AG04450 (cell line): Measurements from ENCODE around the gene CLEC7A. TPM values are rescaled to one million over a fixed set of nuclear protein-coding genes. Genes with fewer than 3 reads are reported as not detected.

Source experiments
- CTCF ChIA-PET: fragments of 300-600, 350-600 bp; formaldehyde crosslinking; extraction: SDS; loops from one replicate; lab custom pipeline; 2022; ENCODE audit warnings: antibody characterized with exemption, inconsistent platforms; lab: Charles Lee
- POLR2A ChIA-PET: fragments of 350-600 bp; formaldehyde crosslinking; extraction: SDS; loops from one replicate; lab custom pipeline; 2021; ENCODE audit warnings: antibody characterized with exemption, inconsistent platforms; lab: Yijun Ruan, JAX
- DNase-seq: peaks from one replicate; pipeline ENCODE4 v3.0.0-alpha.2; 2011; ENCODE audit warnings: low read depth, low spot score
- H3K27ac ChIP-seq: one replicate; pipeline ENCODE4 v1.5.1; 2012; ENCODE audit warnings: low read depth, low read length, control low read depth
- H3K27me3 ChIP-seq: one replicate; pipeline ENCODE4 v1.6.0; 2012; ENCODE audit warnings: low read length; ENCODE audit not compliant: control insufficient read depth, insufficient read depth
- H3K4me3 ChIP-seq: 2 replicates; pipeline ENCODE4 v1.5.1; 2011; ENCODE audit warnings: mild to moderate bottlenecking, low read depth, low read length, control low read depth
- H3K9me3 ChIP-seq: 2 replicates; pipeline ENCODE4 v1.5.1; 2012; ENCODE audit warnings: low read length; ENCODE audit not compliant: control insufficient read depth, insufficient read depth
- CTCF ChIP-seq: IDR thresholded peaks from 2 replicates; pipeline ENCODE4 v1.5.1; 2011; ENCODE audit warnings: low read depth, low read length, control low read depth, inconsistent platforms
- polyA plus RNA-seq: library from polyadenylated mRNA; depleted of rRNA; stranded (reverse); fragments of >200 nt; gene quantifications from 2 replicates; pipeline ENCODE4 v1.2.3, GENCODE V29; 2011

The CLEC7A gene
- polyA plus RNA-seq, 1 experiment = not detected

GRCh38 chr12:10072131-10072530 is 57.9 kb downstream of the CLEC7A start:
- Histone ChIP-seq H3K27ac (no peak overlapping the region), H3K27me3 (no peaks in the 10 kb centered on the region), H3K4me3 (no peak overlapping the region), H3K9me3 (no peaks in the 10 kb centered on the region)
- ChIA-PET POLR2A (no interaction called here), CTCF (no interaction called here)
- no peak for TF ChIP-seq CTCF
- no peak for DNase-seq

DNA sequence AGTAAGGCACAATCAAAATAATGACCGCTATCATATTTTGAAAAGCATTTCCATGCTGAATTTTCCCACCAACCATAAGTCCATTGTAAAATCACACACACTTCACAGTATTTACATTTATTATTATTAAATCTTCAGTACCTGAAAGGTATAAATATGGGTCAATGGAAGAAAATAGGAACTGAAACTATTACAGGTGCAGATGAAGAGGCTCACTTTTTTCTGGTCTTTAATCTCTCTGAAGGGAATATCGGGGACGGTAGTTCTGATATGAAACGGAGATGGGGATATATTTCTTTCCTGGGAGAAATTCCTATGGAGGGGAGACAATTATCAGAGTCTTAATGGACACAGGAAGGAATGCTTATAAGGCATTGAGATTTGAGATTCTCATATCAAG is 59.6 kb downstream of the CLEC7A start:
- Histone ChIP-seq H3K27me3 (no peaks in the 10 kb centered on the region), H3K4me3 (no peak overlapping the region), H3K9me3 (no peaks in the 10 kb centered on the region), H3K27ac (no peak overlapping the region)
- POLR2A ChIA-PET = no interaction called here
- no peak for DNase-seq
- no peak for TF ChIP-seq CTCF
- CTCF ChIA-PET = no interaction called here

DNA sequence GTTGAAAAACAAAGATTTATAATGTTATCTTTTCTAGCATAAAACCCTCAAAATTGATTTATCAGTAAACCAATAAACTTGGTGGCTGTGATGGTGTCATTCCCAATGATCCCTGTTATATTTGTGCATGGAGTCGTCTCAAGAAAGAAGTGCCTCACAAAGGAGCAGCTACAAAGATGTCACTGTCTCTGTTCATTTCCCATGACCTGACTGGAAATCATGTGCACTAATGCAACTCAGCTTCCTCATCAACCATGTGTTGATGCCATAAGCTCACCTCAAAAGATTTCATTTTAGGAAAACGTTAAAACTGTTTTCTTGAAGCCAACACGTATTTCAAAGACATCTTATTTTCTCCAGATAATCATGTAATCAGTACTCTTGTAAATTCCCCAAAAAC is 60.0 kb downstream of the CLEC7A start:
- no peak overlapping the region for H3K27ac ChIP-seq
- TF ChIP-seq CTCF = no peak
- H3K9me3 ChIP-seq = no peaks in the 10 kb centered on the region
- no peaks in the 10 kb centered on the region for H3K27me3 ChIP-seq
- no peak for DNase-seq
- no peak overlapping the region for H3K4me3 ChIP-seq
- ChIA-PET POLR2A (no interaction called here), CTCF (no interaction called here)

DNA sequence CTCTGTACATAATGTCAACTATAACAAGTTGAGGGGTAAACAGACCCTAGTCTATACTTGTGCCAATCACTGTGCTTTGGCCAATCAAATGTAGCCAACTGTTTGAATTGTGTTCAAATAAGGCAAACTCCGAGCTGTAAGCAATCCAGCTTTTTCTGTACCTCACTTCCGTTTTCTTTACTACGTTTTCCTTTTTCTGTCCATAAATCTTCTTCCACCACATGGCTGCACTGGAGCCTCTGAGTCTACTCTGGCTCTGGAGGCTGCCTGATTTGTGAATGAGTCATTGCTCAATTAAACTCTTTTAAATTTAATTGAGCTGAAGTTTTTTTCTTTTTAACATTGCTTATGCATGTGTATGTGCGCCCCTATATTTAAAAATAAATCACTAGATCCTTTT is 60.9 kb downstream of the CLEC7A start:
- TF ChIP-seq CTCF = no peak
- ChIA-PET POLR2A (no interaction called here), CTCF (interaction anchor here (1.0 to 1.8 kb wide), 3 partner anchors 35 to 84 kb away, joined by 5 to 6 read pairs (median 6); no protein-coding TSS in a partner anchor)
- H3K4me3 ChIP-seq = no peak overlapping the region
- no peak overlapping the region for H3K27ac ChIP-seq
- H3K9me3 ChIP-seq = no peaks in the 10 kb centered on the region
- DNase-seq = no peak
- no peaks in the 10 kb centered on the region for H3K27me3 ChIP-seq

- TF ChIP-seq CTCF = no peak
- POLR2A ChIA-PET = no interaction called here
- no peak for DNase-seq
- no peak overlapping the region for H3K4me3 ChIP-seq
- H3K27me3 ChIP-seq = no peaks in the 10 kb centered on the region
- CTCF ChIA-PET = interaction anchor here (1.0 to 1.8 kb wide), 3 partner anchors 34 to 84 kb away, joined by 5 to 6 read pairs (median 6); no protein-coding TSS in a partner anchor
- no peak overlapping the region for H3K27ac ChIP-seq
- no peaks in the 10 kb centered on the region for H3K9me3 ChIP-seq
Measured at GRCh38 chr12:10068644-10069043, 61.4 kb downstream of the CLEC7A start.
